ENCODE measurements around the gene CBX4.
A peak's percentile ranks its signal among the peaks of the same experiment; 100 is the strongest.

CBX4 gene

DNA sequence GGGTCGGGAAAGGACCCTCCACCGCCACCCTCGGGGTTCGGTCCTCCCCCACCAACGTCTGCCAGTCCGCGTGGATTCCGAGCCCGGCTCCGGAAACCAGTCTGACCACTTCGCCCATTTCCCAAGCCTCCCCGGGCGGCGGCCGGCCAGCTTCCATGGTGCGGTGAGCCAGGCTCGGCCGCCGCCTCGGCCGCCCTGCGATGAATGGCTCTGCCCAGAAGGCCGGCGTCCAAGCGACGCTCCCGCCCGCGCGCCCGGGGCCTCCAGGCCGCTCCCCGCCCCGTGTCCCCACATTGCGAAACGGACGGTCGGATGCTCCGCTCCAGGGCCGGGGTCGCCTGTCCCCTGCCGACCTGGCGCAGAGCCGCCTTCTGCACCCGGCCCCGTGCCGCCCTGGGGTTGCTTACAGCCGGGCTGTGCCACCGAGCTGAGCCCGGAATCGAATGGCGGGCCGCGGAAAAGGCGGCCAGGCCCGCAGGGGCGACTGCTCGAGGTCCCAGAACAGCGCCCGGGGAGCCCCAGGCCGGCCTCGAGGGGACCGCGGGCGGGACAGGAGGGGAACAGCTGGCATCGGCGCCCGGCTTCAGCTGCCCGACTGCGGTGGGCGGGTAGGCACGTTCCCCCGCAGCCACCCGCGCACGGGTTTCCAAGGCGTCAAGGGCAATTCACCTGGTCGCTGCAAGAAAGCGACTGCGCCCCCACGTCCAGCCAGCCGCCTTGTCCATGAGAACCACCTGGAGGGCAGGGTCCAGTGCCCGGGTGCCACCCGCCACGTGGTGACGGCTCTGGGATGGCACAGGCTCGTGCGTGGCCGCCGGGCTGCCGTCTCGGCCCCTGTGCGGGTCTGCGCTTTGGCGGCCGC, 24.0 kb downstream of the CBX4 start:
- TF ChIP-seq, protein P1, sequence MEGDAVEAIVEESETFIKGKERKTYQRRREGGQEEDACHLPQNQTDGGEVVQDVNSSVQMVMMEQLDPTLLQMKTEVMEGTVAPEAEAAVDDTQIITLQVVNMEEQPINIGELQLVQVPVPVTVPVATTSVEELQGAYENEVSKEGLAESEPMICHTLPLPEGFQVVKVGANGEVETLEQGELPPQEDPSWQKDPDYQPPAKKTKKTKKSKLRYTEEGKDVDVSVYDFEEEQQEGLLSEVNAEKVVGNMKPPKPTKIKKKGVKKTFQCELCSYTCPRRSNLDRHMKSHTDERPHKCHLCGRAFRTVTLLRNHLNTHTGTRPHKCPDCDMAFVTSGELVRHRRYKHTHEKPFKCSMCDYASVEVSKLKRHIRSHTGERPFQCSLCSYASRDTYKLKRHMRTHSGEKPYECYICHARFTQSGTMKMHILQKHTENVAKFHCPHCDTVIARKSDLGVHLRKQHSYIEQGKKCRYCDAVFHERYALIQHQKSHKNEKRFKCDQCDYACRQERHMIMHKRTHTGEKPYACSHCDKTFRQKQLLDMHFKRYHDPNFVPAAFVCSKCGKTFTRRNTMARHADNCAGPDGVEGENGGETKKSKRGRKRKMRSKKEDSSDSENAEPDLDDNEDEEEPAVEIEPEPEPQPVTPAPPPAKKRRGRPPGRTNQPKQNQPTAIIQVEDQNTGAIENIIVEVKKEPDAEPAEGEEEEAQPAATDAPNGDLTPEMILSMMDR (IDR thresholded peaks at IDR 0.05; ENCODE audit: low read depth, low read length, missing control alignments): no peak
- DNase-seq (ENCODE audit: extremely low read depth, low read depth): no peak
- no peak overlapping the region for H3K4me3 ChIP-seq (replicated peaks; ENCODE audit: low read depth, low read length)

- no peak for DNase-seq (ENCODE audit: extremely low read depth, low read depth)
- H3K4me3 ChIP-seq (replicated peaks; ENCODE audit: low read depth, low read length): no peak overlapping the region
- TF ChIP-seq, protein P1 (IDR thresholded peaks at IDR 0.05; ENCODE audit: low read depth, low read length, missing control alignments): no peak
These were observed 24.9 kb downstream of the CBX4 start for GRCh38 chr17:79814127-79814973.

DNA sequence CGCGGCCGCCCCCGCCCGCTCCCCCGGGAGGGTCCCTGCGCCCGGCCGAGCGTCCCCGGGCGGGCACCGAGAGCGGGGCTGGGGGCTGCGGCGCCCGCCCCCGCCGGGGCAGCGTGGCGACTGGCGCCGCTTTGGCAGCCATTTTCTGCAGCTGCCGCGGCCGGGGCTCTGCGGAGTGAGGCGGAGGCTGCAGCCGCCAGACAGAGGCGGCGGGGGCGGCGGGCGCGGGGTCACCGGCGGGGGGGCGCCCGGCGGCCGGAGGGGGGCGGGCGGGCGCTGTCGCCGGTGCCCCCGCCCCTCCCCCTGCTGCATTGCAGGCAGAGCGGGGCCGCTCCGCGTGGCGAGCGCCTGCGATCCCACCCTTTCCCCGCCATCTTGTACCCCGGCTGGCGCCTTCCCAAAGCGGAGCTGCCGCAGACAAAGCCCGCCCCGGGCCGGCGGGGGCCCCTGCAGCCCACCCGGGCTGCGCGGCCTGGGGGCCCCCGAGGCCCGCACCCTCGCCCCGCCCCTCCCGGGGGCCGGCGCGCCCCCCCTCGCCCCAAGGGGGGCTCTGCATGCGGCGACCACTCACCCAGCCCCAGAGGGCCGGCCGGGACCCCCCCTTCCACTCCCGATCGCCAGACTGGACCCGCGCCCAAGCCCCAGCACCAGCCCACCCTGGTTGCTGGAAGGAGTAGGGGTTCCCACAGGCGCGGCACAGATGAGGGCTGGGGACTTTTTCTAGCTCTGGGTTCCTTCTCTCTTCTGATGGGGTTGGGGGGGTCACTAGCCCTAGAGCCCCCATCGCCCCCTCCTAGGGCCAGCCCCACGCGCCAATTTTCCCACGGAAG, 25.7 kb downstream of the CBX4 start:
- DNase-seq (ENCODE audit: extremely low read depth, low read depth): no peak
- TF ChIP-seq, protein P1 (IDR thresholded peaks at IDR 0.05; ENCODE audit: low read depth, low read length, missing control alignments): no peak
- 0 out of 2 replicates have a peak overlapping the region, but pooled peaks have one; percentile 9 for H3K4me3 ChIP-seq (replicated peaks; ENCODE audit: low read depth, low read length)

DNA sequence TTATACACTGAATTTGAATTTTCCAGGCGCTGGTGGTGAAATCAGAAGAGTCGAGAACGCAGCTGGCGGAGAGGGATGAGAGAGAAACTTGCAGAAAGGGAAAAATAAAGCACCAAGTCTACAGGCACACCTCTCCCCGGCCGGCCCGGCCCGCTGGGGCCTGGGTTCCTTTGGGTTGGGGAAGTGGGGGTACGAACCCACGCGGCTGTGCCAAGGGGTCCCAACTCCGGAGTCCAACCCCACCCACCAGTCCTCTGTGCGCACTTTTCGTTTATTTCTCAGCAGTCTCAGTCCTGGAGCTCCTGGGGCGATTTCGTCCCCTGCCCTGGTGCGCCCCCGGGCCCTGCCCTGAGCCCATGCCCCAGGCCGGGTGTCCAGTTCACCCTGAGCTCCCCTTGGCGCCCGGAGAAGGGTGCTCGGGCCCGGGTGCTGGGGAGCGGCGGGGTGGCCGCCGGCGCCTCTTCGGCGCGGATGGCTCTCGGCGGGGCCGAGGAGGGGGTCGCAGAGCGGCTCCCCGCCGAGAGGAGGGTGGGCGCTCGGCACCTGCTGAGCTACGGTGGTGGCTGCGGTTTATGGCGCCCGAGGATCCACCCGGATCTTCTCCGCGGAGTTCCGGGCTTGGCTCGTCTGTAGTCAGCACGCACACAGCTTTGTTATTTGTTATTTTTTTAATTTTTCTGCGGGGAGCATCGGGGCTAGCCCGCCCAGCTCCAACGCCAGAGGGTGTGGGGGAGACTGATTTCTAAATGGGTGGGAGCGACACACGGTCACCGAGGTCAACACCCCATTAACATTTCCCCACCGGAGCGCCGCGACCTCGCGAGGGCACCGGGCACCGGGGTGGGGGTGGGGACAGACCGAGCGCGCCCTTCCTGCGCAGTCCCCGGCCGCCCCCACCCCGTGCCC, 26.6 kb downstream of the CBX4 start:
- peak overlapping the region; percentile 30 for H3K4me3 ChIP-seq (replicated peaks; ENCODE audit: low read depth, low read length)
- TF ChIP-seq, protein P1 (IDR thresholded peaks at IDR 0.05; ENCODE audit: low read depth, low read length, missing control alignments): no peak
- DNase-seq (ENCODE audit: extremely low read depth, low read depth): no peak

DNA sequence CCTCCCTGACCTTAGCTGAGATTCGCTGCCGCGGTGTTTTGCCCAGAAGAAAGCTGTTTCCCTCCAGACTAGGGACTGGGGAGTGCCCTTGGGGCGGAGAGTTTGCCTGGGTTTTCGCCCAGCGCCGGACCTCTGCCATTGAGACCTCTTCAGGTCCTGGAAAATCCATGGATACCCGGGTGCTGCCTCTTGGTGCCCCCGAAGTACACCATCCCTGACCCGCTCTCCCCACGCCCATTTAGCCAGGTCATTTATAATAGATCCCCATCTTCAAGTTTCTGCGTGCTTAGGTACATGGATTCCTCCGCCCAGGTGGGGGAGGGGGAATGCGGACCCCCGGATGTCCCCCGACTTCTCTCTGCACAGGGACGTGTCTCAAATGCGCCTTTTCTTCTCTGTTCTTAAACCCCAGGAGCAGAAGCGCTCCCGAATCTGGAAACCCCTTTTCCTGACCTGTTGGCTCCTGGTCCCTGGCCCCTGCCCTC, 27.3 kb downstream of the CBX4 start:
- TF ChIP-seq, protein P1 (IDR thresholded peaks at IDR 0.05; ENCODE audit: low read depth, low read length, missing control alignments): no peak
- H3K4me3 ChIP-seq (replicated peaks; ENCODE audit: low read depth, low read length): no peak overlapping the region
- no peak for DNase-seq (ENCODE audit: extremely low read depth, low read depth)

Data from HFF-Myc (cell line).